KBM-7 (cell line): ENCODE results near the gene THADA.
"Not testable (repeated sequence)": the region's sequence is repeated elsewhere in the genome, so short reads cannot be mapped to it uniquely, and the experiment has no call there.

Experiments
- DNase-seq: peaks from one replicate; pipeline ENCODE4 v3.0.0-alpha.2; 2015
- in situ Hi-C: fragments of 300-500 bp; cut with MboI; formaldehyde crosslinking; loops from 2 replicates; pipeline ENCODE4 v1.14.3; 2020; ENCODE audit warnings: low sequenced_read_pairs, low pct_unique_long_range_greater_than_20kb, mixed read lengths

Gene THADA

GRCh38 chr2:43595603-43596412, at the start of gene THADA:
Gene THADA, minus strand, starts transcription at chr2:43596038. Its CDS starts 3,646 bp downstream, at chr2:43592392.
- in situ Hi-C loops, result no loop called here
- DNase-seq, result peak; percentile 98

DNA sequence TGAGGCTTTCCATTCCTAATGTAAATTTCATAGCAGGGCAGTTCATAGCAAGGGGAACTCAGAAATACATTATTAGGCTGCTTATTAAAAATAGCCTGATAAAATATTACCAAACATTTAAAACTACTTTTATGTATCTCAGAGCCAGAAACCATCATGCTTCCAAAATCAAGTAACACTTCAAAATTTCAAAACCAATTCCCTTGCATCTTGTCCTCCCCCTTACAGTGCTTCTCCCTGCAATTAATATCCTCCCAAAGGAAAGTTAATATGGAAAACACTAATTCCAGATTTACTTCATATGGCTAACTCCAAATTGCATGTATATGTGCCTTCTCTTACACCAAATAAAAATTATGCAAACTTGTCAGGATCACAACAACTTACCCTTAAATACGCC, 47.8 kb upstream of the THADA start:
- in situ Hi-C loops, result no loop called here
- no peak for DNase-seq

DNA sequence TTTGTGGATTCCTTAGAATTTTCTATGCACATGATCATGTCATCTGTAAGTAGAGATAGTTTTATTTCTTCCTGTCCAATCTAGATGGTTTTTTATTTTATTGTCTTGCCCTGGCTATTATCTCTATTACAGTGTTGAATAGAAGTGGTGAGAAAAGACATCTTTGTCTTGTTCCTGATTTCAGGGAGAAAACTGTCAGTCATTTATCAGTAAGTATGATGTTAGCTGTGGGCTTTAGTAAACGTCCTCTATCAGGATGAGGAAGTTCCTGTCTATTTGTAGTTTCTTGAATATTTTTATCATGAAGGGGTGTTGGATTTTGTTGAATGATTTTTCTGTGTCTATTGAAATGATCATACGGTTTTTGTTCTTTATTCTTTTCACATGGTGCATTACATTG, 46.5 kb upstream of the THADA start:
- DNase-seq, result peak; percentile 28
- in situ Hi-C loops, result no loop called here

DNA sequence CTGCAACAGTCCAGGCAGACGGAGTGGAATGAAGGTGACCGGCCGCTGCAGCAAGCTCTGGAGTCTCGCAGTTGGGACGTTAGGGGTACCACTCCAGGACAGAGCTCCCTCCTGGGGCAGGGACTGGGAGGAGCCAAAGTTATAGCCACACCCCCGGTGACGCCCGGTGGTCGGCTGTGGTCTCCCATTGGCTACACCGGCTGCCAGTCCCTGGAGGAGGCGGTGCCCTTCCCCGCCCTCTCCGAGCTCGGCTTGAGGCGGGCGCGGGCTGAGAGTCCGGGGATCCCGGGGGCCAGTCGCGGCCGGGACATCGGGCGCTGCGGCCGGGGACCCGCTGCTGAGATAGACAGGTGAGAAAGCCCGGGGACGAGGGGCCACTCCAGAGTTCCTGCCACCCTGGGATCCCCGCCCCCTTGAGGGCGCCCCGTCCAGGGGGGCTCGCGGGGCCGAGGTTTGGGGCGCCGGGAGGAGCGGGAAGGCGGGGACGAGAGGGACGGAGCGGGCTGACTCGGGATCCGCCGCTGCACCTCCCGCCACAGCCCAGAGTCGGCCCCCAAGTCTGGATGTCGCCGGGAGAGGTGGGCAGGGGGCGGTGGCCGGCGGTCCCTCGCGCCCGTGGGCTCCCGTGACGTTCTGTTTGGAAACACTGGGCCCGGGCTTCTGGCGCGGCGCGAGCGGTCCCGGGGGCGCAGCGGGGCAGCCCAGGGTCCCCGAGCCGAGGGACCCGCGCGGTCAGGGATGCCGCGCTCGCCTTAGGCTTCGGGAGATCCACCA, 41.4 kb upstream of the THADA start, which contains the start of gene PLEKHH2:
PLEKHH2 (plus strand) TSS at position 231 of the 774 bp plus-strand sequence. CDS start 7,414 bp downstream, outside the sequence.
- in situ Hi-C loops, result no loop called here
- DNase-seq, result peak; percentile 92

DNA sequence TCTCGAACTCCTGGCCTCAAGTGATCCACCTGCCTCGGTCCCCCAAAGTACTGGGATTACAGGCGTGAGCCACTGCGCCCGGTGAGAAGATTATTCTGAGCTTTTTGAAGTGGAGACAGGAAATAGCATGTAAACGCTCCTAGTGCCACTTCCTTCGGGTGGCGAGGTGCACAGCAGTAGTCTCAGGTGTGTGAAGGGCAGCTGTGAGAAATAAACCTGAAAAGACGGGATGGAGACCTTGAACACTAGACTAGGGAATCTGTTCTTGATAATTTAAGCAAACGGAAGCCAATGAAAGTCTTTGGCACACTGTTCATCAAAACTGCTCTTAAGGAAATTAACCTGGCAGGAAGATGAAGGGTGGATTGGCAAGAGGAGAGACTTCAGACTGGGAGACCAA, 40.8 kb upstream of the THADA start:
- in situ Hi-C loops, result no loop called here

GRCh38 chr2:43636153-43636552, 40.3 kb upstream of the THADA start:
- DNase-seq, in situ Hi-C loops: not testable (repeated sequence)

More for the DNA sequence above, 40.8 kb upstream of the THADA start:
- no peak for DNase-seq

- in situ Hi-C loops, result no loop called here
- no peak for DNase-seq
Observed at GRCh38 chr2:43634604-43635306, 38.9 kb upstream of the THADA start.

DNA sequence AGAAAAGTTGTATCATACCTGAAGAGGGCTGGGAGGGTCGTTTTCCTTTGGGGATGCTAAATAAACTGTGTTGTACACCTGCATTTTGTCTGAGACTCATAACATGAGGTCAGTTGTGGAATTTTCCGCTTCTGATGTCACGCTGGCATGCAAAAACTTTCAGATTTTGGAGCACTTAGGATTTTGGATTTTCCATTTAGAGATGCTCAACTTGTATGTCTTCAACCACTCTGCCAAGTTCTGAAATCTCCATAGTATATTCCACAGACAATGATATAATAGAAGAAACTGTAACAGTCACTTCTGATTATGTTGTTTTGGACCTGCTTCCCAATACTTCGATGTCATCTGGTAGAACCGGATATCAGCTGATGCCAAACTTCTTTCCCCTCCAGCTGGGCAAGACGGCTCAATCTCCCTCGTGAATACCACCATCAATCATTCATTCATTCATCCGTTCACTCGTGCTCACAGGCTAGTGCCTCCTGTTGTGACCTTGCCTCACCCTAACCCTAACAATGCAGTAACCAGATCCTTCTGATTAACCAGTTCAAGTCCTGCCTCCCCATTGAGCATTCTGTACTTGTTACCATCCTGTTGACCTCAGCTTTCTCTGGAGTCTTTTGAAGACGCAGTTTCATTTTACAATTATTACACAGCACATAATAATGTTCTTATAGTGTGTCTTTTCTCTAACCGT, 35.9 kb upstream of the THADA start:
- in situ Hi-C loops, result no loop called here
- DNase-seq, result no peak

DNA sequence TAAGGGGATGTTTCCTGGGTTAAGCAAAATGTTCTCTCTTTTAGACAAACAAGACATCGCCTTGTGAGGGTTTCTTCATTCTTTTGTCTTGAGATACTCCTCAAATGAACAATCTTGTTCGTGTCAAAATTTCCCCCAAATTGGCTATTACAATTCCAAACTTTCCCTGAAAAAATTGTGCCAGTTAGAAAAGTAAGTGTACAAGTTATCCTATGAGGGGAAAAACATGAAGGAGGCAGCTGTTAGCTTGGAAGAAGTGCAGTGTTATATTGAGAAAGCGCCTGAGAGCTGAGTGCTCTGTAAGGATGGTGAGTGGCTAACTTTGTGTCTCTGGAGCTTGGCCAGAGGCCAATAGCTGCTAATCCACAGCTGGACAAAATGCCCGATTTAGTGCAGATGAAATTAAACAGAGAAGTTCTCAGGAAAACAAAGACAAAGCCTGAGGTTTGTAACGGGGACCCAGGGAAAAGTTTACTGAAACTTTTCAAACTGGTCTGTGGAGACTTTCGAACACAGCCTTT, 27.2 kb upstream of the THADA start:
- DNase-seq, result no peak
- in situ Hi-C loops, result loop anchor here (25.0 kb wide), 1 partner anchor 264 kb away; no protein-coding TSS in a partner anchor

DNA sequence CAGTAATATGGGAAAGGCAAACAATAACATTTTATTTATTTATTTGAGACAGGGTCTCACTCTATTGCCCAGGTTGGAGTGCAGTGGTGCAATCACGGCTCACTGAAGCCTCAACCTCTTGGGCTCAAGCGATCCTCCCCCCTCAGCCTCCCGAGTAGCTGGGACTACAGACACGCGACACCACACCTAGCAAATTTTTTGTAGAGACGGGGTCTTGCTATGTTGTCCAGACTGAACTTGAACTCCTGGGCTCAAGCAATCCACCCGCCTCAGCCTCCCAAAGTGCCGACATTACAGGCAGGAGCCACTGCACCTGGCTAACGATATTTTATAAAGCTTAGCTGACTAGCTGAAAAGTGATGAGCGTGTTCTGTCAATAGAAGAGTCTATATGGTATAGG, 23.7 kb upstream of the THADA start:
- no peak for DNase-seq
- in situ Hi-C loops, result loop anchor here (25.0 kb wide), 1 partner anchor 268 kb away; no protein-coding TSS in a partner anchor

DNA sequence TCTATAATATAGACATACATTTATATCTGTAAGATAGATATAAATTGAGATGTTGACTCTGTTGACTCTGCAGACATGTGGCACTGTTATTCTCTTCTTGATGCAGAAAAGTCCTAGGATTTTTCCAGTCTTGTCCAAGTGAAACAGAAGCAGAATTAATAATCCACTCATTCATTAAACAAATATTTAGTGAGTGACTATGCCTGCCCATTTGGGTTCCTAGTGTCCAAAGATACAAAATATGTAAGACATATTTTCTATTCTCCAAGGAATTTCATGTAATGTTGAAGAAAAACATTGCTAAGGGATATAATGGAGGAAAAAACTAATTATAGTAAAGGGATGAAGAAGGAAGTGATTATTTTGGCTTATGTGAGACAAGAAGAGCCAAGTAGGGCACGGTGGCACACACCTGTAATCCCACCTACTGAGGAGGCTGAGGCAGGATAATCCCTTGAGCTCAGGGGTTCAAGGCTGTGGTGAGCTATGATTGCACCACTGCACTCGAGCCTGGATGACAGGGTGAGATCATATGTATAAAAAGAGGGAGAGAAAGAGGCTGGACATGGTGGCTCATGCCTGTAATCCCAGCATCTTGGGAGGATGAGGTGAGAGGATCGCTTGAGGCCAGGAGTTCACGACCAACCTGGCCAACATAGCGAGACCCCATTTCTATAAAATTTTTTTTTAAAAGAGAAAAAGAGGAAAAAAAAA, 21.3 kb upstream of the THADA start:
- in situ Hi-C loops, result loop anchor here (25.0 kb wide), 1 partner anchor 270 kb away; no protein-coding TSS in a partner anchor
- DNase-seq, result no peak

- DNase-seq, result no peak
- in situ Hi-C loops, result loop anchor here (25.0 kb wide), 1 partner anchor 274 kb away; no protein-coding TSS in a partner anchor
Observed at GRCh38 chr2:43612944-43613343, 17.1 kb upstream of the THADA start.

GRCh38 chr2:43611987-43612894, 16.4 kb upstream of the THADA start:
- in situ Hi-C loops, result loop anchor here (25.0 kb wide), 1 partner anchor 275 kb away; no protein-coding TSS in a partner anchor
- peak; percentile 86 for DNase-seq

- in situ Hi-C loops, result loop anchor here (25.0 kb wide), 1 partner anchor 277 kb away; no protein-coding TSS in a partner anchor
- DNase-seq, result no peak
Observed at GRCh38 chr2:43610361-43610760, 14.5 kb upstream of the THADA start.

GRCh38 chr2:43609290-43609918, 13.6 kb upstream of the THADA start:
- in situ Hi-C loops, result loop anchor here (25.0 kb wide), 1 partner anchor 278 kb away; no protein-coding TSS in a partner anchor
- DNase-seq, result peak; percentile 37

DNA sequence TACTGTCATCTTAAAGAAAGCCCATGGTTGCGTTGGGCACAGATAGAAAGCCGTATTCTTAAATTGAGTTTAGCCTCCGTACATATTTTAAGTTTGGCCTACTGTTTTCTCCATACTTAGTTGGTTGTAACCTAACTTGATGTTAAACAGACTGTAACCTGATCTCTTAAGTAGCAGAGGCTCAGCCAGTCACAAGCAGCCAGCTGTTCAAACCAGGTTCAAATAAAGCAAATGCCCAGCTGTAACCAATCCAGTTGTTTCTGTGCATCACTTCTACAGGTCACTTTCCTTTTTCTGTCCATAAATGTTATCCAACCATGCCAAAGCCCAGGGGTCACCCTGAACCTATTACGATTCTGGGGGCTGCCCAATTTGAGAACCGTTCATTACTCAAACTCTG, 10.0 kb upstream of the THADA start:
- in situ Hi-C loops, result loop anchor here (25.0 kb wide), 1 partner anchor 281 kb away; no protein-coding TSS in a partner anchor
- DNase-seq, result no peak
